Measurements from ENCODE around the gene GSDME.

GSDME gene

GRCh38 chr7:24722386-24723177 lies 34.7 kb downstream of the GSDME start:
- TF ChIP-seq, protein P1, sequence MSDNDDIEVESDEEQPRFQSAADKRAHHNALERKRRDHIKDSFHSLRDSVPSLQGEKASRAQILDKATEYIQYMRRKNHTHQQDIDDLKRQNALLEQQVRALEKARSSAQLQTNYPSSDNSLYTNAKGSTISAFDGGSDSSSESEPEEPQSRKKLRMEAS (IDR thresholded peaks at IDR 0.05) = no peak
- peak; percentile 70 for TF ChIP-seq RAD21 (IDR thresholded peaks at IDR 0.05; ENCODE audit: low read depth)

GRCh38 chr7:24721481-24722001 lies 35.7 kb downstream of the GSDME start:
- peak; percentile 50; the same call in 1 of the 2 replicates for TF ChIP-seq USF1 (IDR thresholded peaks at IDR 0.05)
- no peak for TF ChIP-seq TCF12 (IDR thresholded peaks at IDR 0.05; ENCODE audit: low read depth)
- 0 out of 2 replicates have a peak, but pooled peaks have one; percentile 1 for TF ChIP-seq RAD21 (IDR thresholded peaks at IDR 0.05; ENCODE audit: low read depth)

DNA sequence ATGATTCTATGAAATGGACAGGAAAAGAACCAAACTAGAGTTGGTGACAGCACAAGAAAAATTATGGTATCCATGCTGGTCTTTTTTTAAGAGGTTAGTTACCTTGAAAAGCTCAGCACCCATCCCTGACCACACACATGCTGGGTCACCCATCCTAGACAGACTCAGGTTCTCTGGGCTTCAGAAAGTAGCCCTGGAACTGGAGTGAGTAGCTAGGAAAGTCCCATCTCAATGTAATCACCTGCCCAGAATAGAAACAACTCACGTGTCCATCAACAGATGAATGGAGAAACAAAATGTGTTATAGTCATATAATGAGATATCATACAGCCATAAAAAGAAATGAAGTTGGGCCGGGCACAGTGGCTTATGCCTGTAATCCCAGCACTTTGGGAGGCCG lies 37.0 kb downstream of the GSDME start:
- TF ChIP-seq CREB1 (IDR thresholded peaks at IDR 0.05; ENCODE audit: low read depth) (no peak), TAF1 (IDR thresholded peaks at IDR 0.05; ENCODE audit: low read depth) (no peak), USF1 (IDR thresholded peaks at IDR 0.05) (no peak), ZBTB7A (IDR thresholded peaks at IDR 0.05; ENCODE audit: low read depth) (no peak), TCF12 (IDR thresholded peaks at IDR 0.05; ENCODE audit: low read depth) (no peak), CEBPB (IDR thresholded peaks at IDR 0.05) (no peak), YY1 (IDR thresholded peaks at IDR 0.05; ENCODE audit: low read depth) (no peak), FOXM1 (IDR thresholded peaks at IDR 0.05; ENCODE audit: borderline replicate concordance, low read depth) (no peak)
- TF ChIP-seq, protein P1 (IDR thresholded peaks at IDR 0.05) = no peak

- TF ChIP-seq EP300 (IDR thresholded peaks at IDR 0.05; ENCODE audit: borderline replicate concordance) (no peak), CEBPB (IDR thresholded peaks at IDR 0.05) (no peak), CREB1 (IDR thresholded peaks at IDR 0.05; ENCODE audit: low read depth) (no peak), ZBTB7A (IDR thresholded peaks at IDR 0.05; ENCODE audit: low read depth) (no peak), RAD21 (IDR thresholded peaks at IDR 0.05; ENCODE audit: low read depth) (no peak), USF1 (IDR thresholded peaks at IDR 0.05) (no peak), FOXM1 (IDR thresholded peaks at IDR 0.05; ENCODE audit: borderline replicate concordance, low read depth) (no peak), EGR1 (IDR thresholded peaks at IDR 0.05) (no peak)
- TF ChIP-seq, protein P1 (IDR thresholded peaks at IDR 0.05) = no peak
These were observed 38.2 kb downstream of the GSDME start for GRCh38 chr7:24718977-24719491.

DNA sequence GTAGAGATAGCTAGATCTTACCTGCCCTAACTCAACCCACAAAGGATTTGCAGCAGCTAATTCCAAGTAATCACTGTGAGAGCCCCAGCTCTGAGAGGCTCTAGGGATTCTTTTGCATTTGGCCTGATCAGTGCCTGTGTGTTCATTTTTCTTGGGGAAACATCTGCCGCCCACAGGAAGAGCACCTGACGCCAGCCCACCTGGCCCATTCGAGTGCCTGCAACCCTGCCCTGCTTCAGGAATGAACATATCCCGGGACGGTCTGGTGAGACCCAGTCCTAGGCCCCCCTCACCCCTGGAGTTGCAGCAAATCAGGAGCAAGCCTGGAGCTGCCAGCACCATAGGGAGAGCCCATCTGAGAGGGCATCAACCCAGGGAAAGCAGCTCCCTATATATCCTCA lies 38.8 kb downstream of the GSDME start:
- TF ChIP-seq EP300 (IDR thresholded peaks at IDR 0.05; ENCODE audit: borderline replicate concordance) (no peak), TAF1 (IDR thresholded peaks at IDR 0.05; ENCODE audit: low read depth) (no peak), TCF12 (IDR thresholded peaks at IDR 0.05; ENCODE audit: low read depth) (no peak), TEAD4 (IDR thresholded peaks at IDR 0.05) (no peak), RAD21 (IDR thresholded peaks at IDR 0.05; ENCODE audit: low read depth) (no peak), USF1 (IDR thresholded peaks at IDR 0.05) (no peak), CEBPB (IDR thresholded peaks at IDR 0.05) (no peak), ZBTB7A (IDR thresholded peaks at IDR 0.05; ENCODE audit: low read depth) (no peak)
- TF ChIP-seq, protein P2, sequence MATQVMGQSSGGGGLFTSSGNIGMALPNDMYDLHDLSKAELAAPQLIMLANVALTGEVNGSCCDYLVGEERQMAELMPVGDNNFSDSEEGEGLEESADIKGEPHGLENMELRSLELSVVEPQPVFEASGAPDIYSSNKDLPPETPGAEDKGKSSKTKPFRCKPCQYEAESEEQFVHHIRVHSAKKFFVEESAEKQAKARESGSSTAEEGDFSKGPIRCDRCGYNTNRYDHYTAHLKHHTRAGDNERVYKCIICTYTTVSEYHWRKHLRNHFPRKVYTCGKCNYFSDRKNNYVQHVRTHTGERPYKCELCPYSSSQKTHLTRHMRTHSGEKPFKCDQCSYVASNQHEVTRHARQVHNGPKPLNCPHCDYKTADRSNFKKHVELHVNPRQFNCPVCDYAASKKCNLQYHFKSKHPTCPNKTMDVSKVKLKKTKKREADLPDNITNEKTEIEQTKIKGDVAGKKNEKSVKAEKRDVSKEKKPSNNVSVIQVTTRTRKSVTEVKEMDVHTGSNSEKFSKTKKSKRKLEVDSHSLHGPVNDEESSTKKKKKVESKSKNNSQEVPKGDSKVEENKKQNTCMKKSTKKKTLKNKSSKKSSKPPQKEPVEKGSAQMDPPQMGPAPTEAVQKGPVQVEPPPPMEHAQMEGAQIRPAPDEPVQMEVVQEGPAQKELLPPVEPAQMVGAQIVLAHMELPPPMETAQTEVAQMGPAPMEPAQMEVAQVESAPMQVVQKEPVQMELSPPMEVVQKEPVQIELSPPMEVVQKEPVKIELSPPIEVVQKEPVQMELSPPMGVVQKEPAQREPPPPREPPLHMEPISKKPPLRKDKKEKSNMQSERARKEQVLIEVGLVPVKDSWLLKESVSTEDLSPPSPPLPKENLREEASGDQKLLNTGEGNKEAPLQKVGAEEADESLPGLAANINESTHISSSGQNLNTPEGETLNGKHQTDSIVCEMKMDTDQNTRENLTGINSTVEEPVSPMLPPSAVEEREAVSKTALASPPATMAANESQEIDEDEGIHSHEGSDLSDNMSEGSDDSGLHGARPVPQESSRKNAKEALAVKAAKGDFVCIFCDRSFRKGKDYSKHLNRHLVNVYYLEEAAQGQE (IDR thresholded peaks at IDR 0.05; ENCODE audit: low read depth) = no peak
- TF ChIP-seq, protein P1 (IDR thresholded peaks at IDR 0.05) = no peak

DNA sequence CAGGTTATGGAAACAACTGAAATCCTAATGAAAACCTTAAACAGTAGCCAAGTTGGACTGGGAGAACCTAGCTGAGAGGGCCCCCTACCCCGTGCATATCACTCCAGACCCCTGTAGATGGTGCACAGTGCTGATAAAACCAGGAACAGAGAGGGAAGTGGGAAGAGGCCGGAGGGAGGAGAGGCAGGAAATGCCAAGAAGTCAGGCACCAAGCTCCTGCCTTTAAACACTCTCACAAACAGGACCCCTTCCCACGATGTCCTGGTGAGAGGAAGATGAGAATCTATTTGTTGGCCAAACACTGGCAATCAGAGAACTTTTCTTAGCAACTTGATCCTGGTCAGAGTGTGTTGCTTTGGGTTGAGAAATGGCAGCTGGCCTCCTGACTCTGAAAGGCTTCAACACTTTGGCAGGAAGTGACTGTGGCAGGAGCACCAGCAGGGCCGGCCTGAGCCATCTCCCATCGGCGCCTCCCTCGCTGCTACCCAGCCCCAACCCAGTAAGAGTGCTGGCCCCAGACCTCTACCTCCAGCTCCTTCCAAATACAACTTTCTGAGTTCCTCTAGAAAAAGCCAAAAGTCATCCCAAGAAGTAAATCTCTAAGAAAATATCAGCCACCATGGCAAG lies 39.5 kb downstream of the GSDME start:
- TF ChIP-seq EP300 (IDR thresholded peaks at IDR 0.05; ENCODE audit: borderline replicate concordance) (no peak), TCF12 (IDR thresholded peaks at IDR 0.05; ENCODE audit: low read depth) (no peak), ZBTB7A (IDR thresholded peaks at IDR 0.05; ENCODE audit: low read depth) (no peak), USF1 (IDR thresholded peaks at IDR 0.05) (no peak), YY1 (IDR thresholded peaks at IDR 0.05; ENCODE audit: low read depth) (no peak), RAD21 (IDR thresholded peaks at IDR 0.05; ENCODE audit: low read depth) (no peak)

Measured in Ishikawa (cell line).